ENCODE data around the gene HEXB. TPM values are rescaled to one million over a fixed set of nuclear protein-coding genes. Genes with fewer than 3 reads are reported as not detected.

Gene HEXB
- total and polyA plus RNA-seq, 9 of the 15 experiments (the other 6 are each of a cell fraction or from before 2014, with no cell fraction given): 22.9 to 158 (median 108) TPM

DNA sequence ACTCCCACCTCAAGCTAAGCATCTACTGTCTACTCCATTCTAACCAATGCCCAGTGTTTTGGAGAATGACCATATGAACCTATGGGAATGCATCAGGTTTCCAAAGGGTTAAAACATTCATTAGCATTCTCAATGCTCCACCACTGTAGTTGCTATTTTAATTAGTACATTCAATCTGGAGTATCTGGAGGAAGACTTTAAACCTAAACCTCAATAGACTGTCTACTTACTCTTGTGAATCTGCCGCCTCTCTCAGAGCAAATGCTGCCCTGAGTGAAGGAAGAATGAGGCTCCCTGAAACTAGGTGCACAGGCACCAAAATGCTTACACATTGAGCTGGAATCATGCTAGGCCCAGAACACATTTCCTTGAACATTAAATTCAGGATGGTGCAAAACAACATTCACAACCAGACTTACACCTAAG, 46.5 kb upstream of the HEXB start:
- in situ Hi-C loops (cut with MboI): loop anchor here (25.0 kb wide), 1 partner anchor 601 kb away; no protein-coding TSS in a partner anchor
- ChIA-PET CTCF (ENCODE audit: low intra/inter-chr PET ratio) (no interaction called here), POLR2A (interaction anchor here (0.6 kb wide), 1 partner anchor 414 kb away, joined by 3 read pairs; no protein-coding TSS in a partner anchor)
- WGBS (ENCODE audit: insufficient coverage, low coverage, missing lambda C conversion rate): 42% methylated on average over 1 of the region's 1 CpG
- no TSS peak for BruUV-seq (replicated peaks)
- no peak for DNase-seq (ENCODE audit: extremely low read depth in 1 of 4, low spot score in 3 of 4)
- ATAC-seq: no peak
- H3K27me3 ChIP-seq (ENCODE audit: control insufficient read depth in 2 of 2, insufficient read depth in 2 of 2, low read length in 2 of 2): peaks cover 15 to 45% of the 10 kb centered on the region in 2 experiments; a peak in 4 of 5 replicates
- intact Hi-C loops (cut with micrococcal nuclease): no loop called here
- no peak overlapping the region for H3K9ac ChIP-seq (ENCODE audit: insufficient read depth in 1 of 2, low read depth in 2 of 2, low read length in 2 of 2)
- no peaks in the 10 kb centered on the region for H4K20me1 ChIP-seq (replicated peaks; ENCODE audit: control insufficient read depth, insufficient read depth, low read length)
- H3K79me2 ChIP-seq (ENCODE audit: control insufficient read depth, insufficient read depth, low read length): no peaks in the 10 kb centered on the region
- H3K36me3 ChIP-seq (ENCODE audit: control insufficient read depth, insufficient read depth, low read length): no peaks in the 10 kb centered on the region
- peaks cover 8 to 19% of the 10 kb centered on the region in 2 experiments; a peak in 3 of 5 replicates for H3K4me1 ChIP-seq (replicated peaks in 1 of 2; ENCODE audit: control insufficient read depth in 2 of 2, insufficient read depth in 2 of 2, low read length in 2 of 2)
- no peak overlapping the region for H3K4me3 ChIP-seq
- no peaks in the 10 kb centered on the region for H3K9me1 ChIP-seq (ENCODE audit: control insufficient read depth, insufficient read depth, low read length)
- no peak overlapping the region for H2AFZ ChIP-seq (ENCODE audit: low read depth, low read length)
- no peaks in the 10 kb centered on the region for H3K9me3 ChIP-seq (replicated peaks; ENCODE audit: control insufficient read depth, insufficient read depth, low read depth, low read length)
- H3K4me2 ChIP-seq (ENCODE audit: insufficient read depth, low read length): no peak overlapping the region
- no peak for FAIRE-seq
- H3K27ac ChIP-seq (ENCODE audit: extremely low read depth, low read depth, low read length): no peak overlapping the region
- TF ChIP-seq HDAC6 (IDR thresholded peaks at IDR 0.05; ENCODE audit: low read depth, low read length): no peak
- TF ChIP-seq ID3 (CRISPR knock-in tag; IDR thresholded peaks at IDR 0.05): no peak
- no peak for TF ChIP-seq ID3 (tag; IDR thresholded peaks at IDR 0.05)
- TF ChIP-seq PYGO2 (tag; IDR thresholded peaks at IDR 0.05): no peak
- no peak for TF ChIP-seq DLX4 (CRISPR knock-in tag; IDR thresholded peaks at IDR 0.05)
- no peak for TF ChIP-seq NFXL1 (CRISPR knock-in tag; IDR thresholded peaks at IDR 0.05)
- TF ChIP-seq ZNF140 (CRISPR knock-in tag; IDR thresholded peaks at IDR 0.05): no peak
- TF ChIP-seq PBX2 (CRISPR knock-in tag; IDR thresholded peaks at IDR 0.05; ENCODE audit: low read depth): no peak
- no peak for TF ChIP-seq PBX2 (tag; conservative IDR thresholded peaks at IDR 0.05; ENCODE audit: low read depth)
- no peak for TF ChIP-seq ZKSCAN1 (IDR thresholded peaks at IDR 0.05; ENCODE audit: low read depth, low read length)
- TF ChIP-seq E2F8 (IDR thresholded peaks at IDR 0.05; ENCODE audit: low read depth, partially characterized antibody): no peak
- no peak for TF ChIP-seq TCF3 (CRISPR knock-in tag; IDR thresholded peaks at IDR 0.05)
- TF ChIP-seq ZNF780A (CRISPR knock-in tag; IDR thresholded peaks at IDR 0.05): no peak
- TF ChIP-seq, protein P1, sequence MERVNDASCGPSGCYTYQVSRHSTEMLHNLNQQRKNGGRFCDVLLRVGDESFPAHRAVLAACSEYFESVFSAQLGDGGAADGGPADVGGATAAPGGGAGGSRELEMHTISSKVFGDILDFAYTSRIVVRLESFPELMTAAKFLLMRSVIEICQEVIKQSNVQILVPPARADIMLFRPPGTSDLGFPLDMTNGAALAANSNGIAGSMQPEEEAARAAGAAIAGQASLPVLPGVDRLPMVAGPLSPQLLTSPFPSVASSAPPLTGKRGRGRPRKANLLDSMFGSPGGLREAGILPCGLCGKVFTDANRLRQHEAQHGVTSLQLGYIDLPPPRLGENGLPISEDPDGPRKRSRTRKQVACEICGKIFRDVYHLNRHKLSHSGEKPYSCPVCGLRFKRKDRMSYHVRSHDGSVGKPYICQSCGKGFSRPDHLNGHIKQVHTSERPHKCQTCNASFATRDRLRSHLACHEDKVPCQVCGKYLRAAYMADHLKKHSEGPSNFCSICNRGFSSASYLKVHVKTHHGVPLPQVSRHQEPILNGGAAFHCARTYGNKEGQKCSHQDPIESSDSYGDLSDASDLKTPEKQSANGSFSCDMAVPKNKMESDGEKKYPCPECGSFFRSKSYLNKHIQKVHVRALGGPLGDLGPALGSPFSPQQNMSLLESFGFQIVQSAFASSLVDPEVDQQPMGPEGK (CRISPR knock-in tag; IDR thresholded peaks at IDR 0.05; ENCODE audit: borderline replicate concordance): no peak
